NCI-H2029 (cell line): ENCODE data around the gene AHNAK.

Source experiments
- DNase-seq: peaks from one replicate; lab custom pipeline; 2025; lab: John Stamatoyannopoulos, UW

Gene AHNAK

DNA sequence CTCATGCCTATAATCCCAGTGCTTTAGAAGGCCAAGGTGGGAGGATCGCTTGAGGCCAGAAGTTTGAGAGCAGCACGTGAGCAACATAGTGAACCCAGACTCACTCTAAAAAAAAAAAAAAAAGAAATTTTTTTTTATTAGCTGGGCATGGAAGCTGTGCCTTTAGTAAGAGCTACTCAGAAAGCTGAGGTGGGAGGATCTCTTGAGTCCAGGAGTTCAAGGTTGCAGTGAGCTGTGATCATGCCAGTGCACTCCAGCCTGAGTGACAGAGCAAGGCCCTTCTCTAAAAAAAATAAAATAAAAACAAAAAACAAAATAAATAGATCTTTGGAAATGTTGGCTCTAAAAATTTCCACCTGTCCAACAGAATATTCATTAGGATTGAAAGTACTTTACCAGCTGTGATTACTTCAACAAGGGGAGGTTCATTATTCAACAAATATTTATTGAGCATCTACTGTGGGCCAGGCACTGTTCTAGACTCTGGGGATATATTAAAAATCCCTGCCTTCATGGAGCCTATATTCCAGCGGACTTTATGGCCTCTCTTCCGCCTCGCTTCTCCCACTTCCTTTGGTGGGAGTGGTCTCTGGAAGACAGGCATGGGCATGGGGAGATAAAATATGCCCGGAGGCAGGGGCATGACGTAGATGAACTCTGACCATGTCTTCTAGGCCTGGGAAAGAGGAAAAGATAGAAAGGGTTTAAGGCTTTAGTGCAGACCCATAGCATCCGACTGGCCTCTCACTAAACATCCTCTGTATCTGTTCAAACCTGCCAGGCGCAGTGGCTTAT lies 47.9 kb downstream of the AHNAK start:
- DNase-seq: no peak

DNA sequence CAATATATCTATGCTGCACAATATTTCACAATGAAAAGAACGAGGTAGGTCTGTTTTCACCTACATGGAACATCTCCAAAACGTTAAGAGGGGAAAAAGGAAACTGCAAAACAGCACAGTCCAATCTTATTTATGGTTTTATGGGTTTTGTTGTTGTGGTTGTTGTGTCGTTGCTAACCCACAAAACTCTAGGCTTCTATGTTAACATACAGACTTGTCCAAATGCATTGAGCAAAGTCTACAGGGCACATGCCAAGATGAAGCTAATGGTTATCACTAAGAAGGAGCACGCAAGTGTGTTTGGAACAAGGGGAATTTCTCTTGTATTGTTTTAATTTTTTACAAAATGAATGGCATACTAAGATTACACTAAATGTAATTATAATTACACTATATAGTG lies 48.6 kb downstream of the AHNAK start:
- no peak for DNase-seq

DNA sequence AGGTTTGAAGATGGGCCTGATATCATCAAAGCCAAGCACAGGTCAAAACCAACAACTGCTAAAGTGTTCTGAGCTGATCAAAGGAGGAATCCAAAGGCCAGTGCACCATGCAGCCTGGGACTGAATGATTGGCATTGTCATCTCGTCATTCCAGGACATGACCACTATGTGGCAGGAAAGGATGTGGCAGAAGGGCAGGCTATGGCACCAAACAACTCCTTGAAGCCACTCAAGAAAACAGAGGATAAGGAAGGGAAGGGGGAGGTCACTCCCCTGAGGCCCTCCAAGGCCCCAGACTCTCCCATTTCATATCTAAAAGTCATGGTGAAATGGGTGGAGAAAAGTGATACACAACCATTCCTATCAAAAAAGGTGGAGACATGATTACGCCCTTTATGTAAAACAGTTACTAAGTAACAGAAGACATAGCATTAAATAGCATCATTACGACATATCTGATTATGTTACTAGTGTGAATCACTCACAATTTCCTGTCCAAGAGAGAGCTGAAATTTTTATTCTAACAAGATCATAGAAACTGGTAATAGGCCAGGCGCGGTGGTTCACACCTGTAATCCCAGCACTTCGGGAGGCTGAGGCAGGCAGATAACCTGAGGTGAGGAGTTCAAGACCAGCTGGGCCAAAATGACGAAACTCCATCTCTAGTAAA lies 49.3 kb downstream of the AHNAK start:
- peak; percentile 28 for DNase-seq

DNA sequence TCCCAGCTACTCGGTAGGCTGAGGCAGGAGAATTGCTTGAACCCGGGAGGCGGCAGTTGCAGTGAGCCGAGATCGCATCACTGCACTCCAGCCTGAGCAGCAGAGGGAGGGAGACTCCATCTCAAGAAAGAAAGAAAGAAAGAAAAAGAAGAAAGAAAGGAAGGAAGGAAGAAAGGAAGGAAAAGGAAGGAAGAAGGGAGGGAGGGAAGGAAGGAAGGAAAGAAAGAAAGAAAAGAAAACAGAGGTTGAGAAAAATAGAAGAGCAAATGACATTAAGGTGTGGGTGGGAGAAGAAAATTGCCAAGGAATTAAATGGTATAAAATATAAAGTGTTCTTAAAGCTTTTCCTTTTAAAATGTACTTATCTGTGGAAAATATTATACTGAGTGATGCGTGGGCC lies 49.9 kb downstream of the AHNAK start:
- no peak for DNase-seq

DNA sequence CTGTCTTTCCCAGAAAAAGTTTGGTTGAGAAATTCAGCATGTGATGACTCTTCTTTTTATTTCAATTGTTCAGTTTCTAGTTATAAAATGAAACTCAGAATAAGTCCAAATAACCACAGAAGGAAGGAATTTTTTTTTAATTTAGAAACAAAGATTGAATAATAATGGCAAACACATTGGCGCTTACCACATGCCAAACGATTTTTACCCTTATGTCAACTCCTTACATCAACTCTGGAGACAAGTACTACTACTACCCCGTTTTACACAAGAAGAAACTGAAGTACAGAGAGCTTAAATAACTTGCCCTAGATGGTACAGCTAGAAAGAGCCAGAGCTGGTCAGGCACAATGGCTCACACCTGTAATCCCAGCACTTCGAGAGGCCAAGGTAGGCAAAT lies 52.4 kb downstream of the AHNAK start:
- DNase-seq: no peak

DNA sequence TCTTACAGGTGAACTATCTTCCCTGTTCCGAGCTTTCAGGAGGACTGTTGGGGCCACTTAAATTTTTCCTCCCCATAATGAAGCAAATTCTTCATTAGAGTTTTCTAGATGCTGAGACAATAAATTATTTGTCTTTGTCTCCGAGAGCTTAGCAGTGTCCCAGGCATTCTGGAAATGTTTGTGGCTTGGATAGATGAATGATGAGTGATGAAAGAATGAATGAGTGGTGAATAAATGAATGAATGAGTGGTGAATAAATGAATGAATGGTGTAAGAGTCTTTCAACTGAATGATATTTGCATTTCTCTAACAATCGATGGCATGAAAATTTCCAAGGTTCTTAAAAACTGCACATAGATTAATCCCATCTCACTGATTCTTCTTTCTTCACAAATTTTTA lies 52.8 kb downstream of the AHNAK start:
- no peak for DNase-seq

DNA sequence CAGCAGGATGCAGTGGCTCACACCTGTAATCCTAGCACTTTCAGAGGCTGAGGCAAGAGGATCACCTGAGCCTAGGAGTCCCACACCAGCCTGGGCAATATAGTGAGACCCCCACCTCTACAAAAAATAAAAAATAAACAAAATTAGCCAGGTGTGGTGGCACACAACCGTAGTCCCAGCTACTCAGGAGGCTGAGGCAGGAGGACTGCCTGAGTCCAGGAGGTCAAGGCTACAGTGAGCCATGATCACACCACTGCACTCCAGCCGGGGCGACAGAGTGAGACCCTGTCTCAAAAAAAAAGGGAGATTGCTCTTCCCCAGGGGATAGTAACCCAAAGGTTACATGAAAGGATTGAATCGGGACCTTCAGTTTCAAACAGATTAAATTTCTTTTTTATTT lies 54.0 kb downstream of the AHNAK start:
- no peak for DNase-seq

DNA sequence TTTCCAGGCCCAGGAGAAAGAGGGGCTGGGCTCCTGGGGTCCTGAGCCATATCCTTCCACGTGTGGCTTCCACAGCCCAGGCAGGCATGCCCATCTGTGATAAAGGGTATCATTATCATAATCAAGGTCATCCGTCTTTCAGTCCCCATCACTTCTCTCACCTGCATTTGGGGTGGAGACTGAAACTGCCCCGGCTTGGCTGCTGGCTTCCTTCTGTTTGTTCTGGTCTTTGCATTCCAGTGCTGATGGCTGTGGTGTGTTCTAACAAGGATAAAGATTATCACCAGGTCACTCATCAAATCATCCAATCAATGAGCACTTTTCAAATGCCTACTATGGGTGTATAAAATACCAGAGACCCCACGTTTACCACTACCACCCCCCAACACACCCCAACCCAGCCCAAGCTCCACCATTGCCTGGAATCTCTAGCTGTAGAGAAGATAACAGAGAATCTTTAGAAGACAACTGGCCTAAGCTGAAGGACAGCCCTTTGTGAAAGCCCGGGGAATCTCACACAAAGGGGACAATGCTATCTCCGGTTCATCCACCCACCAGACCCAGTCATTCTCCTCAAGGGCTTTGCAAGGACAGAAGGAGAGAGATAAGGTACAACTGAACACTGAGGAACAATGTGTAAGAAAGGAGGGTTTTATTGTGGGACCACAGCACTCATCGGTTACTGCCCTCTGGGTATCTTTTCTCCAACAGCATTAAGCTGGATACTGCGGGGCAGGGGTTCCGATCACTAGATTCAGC lies 54.9 kb downstream of the AHNAK start:
- DNase-seq: no peak

DNA sequence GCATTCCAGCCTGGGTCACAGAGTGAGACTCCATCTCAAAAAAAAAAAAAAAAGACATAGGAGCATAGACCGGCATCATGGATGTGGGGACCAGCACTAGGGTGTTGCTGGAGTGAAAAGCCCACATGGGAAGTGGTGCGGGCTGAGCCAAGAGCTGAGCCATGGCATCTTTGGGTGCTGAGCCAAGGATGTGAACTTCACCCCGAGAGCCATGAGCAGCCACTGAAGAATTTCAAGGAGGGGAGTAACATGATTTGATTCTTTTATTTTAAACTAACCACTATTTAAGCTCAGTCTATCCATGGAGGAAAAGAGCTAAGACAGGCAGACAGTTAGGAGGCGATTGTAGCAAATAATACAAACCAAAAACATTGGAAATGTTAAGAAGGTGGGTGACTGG lies 57.4 kb downstream of the AHNAK start:
- DNase-seq: no peak

DNA sequence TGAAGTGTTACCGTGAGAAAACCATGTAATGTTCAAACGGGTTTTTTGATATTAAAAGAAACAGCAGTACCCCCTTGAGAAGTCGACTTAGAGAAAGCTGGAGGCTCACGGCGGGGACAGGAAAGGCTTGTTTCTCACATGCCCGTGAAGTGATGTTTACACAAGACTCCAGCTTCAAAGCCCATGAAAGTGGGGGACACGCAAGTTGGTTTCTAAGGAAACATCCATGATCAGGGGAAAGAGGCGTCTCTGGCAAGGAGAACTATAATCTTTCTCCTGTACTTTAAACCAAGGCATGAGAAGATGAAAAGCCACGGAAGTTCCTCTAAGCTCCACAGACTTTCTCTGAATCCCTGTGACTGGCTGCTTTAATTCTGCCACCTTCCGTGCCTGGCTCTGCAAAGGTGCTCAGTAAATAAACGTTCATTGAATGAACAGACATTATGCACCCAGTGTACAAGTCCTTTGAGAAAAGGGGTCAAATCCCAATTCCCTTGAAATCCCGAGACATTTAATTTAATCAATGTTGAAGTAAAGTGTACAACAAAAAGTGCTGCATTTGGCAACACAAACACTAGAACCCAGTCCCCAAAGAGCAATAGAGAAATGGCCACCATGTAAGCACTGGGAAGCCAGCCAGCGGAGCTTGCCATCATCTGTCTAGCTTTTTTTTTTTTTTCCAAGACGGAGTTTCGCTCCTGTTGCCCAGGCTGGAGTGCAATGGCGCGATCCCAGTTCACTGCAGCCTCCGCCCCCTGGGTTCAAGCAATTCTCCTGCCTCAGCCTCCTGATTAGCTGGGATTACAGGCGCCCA lies 58.7 kb downstream of the AHNAK start:
- DNase-seq: no peak

DNA sequence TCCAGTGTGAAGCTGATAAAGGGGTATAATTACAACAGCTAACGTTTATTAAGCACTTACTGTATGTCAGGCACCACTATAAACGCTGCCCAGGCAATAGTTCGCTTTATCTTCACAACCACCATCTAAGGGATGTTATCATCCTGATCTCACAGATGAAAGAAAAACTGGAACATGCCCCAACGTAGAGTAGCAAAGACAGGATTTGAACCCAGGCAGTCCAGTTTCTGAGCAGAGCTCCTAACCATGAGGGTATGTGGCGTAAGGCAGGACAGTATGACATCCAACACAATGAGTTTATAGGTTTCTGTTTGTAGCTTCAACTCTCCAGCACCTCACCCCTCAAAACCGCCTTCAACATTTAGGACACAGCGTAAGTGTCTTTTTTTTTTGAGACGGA lies 59.5 kb downstream of the AHNAK start:
- DNase-seq: no peak

DNA sequence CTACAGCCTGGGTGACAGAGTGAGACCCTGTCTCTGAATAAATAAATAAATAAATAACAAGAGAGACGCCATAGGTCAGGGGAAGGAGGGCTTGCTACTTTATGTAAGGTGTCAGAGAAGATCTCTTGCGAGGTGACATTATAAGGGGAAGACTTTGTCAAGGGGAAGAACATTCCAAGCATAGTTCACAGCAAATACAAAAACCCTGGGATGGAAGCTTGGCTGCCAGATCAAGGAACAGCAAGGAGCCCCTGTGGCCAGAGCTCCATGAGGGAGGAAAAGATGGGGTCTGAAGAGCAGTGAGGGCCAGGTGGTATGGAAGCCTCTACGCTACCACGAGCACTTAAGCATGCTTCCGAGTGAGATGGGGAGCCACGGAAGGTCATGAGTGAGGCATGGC lies 62.3 kb downstream of the AHNAK start:
- DNase-seq: no peak

DNA sequence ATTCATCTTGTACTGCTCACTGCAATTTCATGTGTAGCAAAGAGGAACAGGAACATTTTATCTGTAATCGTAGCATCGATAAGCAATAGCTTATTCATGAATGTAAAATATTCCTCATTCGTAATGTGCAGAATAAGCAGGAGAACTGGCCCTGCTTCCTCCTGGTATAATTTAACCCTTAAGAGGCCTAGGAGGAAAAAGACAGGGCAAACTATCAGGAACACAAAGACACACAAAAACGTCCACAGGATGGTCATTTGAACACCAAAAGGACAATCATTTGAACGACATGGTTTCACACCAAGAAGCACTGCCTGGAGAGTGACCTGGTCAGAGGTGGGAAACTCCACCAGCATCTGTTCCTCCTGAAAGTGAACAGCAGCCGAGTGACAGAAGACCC lies 63.9 kb downstream of the AHNAK start:
- no peak for DNase-seq

DNA sequence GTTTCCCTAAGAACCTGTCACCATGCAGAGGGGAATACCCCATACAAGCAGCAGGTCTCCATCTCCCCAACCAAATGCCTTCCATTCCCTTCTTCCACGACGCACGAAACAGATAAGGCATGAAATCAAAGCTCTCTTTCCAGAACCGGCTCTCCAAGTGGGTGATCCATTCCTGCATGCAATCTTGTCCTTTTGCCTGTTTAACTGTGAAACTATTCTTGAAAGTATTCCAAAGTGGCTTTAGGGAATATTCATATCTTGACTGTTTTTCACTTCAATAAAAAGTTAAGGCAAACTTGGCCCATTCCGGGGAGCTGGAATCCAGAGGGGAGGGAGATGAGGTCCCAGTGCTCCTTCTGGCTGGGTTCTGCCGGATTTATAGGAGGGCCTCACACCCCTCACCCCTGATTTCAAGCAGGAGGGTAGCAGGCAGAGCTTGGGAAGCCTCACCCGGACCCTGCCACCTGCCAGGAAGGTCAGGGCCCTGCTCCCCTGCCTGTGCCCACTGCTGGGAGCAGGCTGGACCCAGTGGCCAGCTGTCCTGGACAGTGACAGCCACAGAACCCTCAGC lies 66.9 kb downstream of the AHNAK start:
- DNase-seq: no peak

DNA sequence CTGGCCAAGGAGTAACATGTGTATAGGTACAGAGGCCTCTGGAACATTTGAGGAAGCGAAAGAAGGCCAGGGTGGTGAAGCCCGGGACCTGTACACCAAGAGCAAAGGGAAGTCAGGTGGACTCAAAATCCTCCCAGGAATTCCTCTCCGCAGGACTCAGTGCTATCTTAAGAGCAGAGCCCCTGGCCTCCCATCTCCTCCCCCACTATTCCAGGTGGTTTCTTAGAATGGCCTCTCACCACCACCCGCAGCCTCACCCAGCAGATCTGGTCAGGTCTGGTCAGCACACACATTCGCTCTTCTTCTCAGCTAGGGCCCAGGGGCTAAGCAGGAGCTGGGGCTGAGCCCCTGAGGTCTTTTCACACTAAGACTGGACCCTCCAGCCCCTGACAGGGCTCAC lies 68.7 kb downstream of the AHNAK start:
- no peak for DNase-seq

DNA sequence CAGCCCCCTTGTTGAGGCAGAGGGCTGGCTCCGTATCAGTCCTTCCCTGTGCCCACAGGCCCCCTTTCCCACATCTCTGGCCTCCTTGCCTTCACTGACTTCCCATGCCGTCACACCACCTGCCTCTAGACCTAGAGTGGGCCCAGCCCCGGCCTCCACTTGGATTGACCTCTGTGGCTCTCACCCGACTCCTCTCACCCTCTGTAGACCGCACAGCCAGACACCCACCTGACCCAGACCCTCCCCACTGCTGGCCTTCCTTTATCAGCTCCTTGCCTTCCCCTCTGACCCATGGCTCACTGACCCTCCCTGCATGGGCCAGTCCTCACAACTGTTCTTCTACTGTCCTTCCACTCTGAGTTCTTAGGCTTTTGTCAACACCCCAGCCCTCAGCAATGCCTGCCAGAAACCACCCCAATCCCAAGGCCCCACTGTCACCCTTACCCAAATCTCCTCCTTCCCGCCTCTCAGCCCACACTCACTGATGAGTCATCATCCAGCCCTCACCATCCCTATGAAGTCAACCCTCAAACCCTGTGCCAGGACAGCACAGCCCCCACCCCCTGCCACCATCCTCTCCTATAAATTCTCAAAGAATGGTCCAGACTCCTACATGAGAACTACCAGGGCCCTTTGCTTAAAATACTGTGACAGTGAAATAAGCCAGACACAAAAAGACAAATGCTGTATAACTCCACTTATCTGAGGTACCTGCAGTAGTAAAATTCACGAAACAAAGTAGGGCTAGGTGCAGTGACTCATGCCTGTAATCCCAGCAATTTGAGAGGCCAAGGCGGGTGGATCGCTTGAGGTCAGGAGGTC lies 74.3 kb downstream of the AHNAK start:
- DNase-seq: no peak

DNA sequence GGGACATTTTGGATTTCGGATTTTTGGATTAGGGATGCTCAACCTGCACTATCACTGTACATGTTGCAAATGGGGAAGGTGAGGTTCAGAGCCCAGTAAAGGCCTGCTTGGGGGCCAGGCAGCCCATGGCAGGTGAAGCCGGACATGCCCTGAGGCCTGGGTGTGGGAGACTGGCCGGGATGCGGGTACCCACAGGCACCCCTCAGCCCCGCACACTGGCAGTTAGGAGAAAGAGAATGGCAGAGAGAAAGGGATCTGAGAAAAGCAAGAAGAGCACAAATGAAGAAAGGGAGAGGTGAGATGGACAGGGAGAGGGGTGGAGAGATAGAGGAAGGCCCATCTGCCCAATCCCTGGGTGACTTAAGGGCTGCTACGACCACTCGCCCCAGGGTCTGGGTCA lies 75.0 kb downstream of the AHNAK start:
- no peak for DNase-seq

DNA sequence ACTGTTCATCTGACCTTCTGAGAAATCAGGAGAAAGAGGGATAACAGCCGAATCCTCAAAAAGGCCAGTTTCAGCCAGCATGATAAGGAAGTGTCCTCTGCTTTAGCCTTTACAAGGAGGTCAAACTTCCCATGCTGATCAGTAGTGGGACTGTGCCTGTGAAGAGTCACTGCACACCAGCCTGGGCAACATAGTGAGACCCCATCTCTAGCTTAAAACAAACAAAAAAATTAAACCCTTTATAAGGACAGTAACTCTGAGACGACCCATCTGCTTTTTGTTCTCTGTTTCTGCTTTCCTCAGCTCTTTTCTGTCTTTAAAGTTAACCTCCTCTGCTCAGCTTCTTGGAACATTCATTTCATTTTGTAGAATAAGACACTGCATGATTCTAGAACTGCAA lies 78.0 kb downstream of the AHNAK start:
- no peak for DNase-seq

DNA sequence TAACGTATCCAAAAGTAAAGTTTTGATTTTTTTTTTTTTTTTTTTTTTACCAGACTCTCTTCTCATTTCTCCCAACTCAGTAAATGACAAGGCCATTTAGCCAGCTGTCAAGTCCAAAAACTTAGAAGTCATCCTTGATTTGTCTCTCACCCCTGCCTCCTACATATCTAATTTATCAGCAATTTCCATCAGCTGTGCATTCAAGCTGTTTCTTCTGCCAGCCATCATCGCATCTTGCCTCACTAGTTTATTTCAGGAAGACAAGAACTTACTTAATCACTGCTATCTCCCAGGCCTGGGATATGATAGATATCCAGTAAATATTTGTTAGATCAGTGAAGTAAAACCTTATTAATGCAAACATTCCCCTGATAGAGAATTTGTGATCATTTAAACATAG lies 80.2 kb downstream of the AHNAK start:
- no peak for DNase-seq

DNA sequence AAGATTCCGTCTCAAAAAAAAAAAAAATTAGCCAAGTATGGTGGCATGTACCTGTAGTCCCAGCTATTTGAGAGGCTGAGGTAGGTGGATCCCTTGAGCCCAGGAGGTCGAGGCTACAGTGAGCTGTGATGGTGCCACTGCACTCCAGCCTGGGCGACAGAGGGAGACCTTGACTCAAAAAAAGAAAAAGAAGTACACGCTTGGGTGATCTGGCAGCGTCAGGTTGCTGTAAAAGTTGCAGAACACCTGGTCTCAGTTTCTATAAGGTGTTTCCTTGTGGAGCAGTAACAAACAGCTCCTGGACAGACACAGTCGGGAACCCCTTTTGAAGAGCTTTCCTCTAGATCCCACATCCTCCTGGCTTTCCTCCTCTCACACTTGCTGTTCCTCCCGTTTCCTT lies 82.0 kb downstream of the AHNAK start:
- DNase-seq: no peak

DNA sequence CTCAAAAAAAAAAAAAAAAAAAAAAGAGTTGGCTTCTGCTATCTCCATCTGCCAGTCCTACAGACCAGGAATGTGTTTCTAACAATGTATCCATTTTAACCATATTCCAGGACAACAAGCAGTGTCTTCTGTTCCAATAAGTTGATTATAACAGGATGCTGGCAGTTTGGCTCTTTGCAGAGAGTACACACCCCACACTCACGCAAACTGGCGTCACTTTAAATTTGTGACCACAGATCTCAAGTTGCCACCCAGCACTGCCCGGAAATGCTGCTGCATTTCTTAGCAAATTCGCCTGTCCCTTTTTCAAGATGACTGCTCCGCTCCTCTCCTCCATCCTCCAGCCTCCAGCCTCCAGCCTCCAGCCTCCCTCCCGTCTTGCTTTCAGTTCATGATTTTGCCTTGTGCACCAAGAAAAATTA lies 83.5 kb downstream of the AHNAK start:
- no peak for DNase-seq
